ENCODE data around the gene DSG4.
"Not testable (repeated sequence)": the region's sequence is repeated elsewhere in the genome, so short reads cannot be mapped to it uniquely, and the experiment has no call there.

Gene DSG4, protein sequence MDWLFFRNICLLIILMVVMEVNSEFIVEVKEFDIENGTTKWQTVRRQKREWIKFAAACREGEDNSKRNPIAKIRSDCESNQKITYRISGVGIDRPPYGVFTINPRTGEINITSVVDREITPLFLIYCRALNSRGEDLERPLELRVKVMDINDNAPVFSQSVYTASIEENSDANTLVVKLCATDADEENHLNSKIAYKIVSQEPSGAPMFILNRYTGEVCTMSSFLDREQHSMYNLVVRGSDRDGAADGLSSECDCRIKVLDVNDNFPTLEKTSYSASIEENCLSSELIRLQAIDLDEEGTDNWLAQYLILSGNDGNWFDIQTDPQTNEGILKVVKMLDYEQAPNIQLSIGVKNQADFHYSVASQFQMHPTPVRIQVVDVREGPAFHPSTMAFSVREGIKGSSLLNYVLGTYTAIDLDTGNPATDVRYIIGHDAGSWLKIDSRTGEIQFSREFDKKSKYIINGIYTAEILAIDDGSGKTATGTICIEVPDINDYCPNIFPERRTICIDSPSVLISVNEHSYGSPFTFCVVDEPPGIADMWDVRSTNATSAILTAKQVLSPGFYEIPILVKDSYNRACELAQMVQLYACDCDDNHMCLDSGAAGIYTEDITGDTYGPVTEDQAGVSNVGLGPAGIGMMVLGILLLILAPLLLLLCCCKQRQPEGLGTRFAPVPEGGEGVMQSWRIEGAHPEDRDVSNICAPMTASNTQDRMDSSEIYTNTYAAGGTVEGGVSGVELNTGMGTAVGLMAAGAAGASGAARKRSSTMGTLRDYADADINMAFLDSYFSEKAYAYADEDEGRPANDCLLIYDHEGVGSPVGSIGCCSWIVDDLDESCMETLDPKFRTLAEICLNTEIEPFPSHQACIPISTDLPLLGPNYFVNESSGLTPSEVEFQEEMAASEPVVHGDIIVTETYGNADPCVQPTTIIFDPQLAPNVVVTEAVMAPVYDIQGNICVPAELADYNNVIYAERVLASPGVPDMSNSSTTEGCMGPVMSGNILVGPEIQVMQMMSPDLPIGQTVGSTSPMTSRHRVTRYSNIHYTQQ

DNA sequence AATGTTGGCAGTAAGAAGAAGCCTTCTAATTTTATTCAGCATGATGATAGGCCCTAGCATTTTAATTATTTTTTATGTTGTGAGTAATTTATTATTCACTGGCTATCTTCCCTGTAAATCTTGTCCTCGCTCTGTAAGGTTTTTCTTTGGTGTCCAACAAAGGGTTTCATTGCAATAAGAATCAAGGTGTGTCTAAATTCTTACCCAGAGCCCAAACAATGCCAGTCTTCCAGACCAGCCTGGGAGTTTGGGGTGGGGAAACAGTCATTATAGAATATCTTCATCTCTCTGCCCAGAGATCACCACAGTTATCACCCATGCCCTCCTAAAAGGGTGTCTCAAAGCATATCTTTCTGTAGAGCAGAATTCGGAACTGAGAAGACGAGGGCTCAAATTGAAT lies at the start of gene DSG4:
DSG4 (plus strand) TSS at position 301 of the 400 bp plus-strand sequence. CDS start 135 bp downstream, outside the sequence.
- no peak for DNase-seq (ENCODE audit: low read depth, low spot score)
- no peak within 1 kb of the TSS for H3K9ac ChIP-seq (ENCODE audit: insufficient read length)
- TF ChIP-seq EZH2 (IDR thresholded peaks at IDR 0.05), result no peak
- TF ChIP-seq FOXP2 (optimal IDR thresholded peaks at IDR 0.05; ENCODE audit: control extremely low read depth, extremely low read length, insufficient read depth), result no peak
- no peak for TF ChIP-seq POLR2AphosphoS5 (IDR thresholded peaks at IDR 0.05; ENCODE audit: borderline replicate concordance, low read depth, low read length)
- no peak within 1 kb of the TSS for H3K4me3 ChIP-seq
- no peak within 1 kb of the TSS for H3K27ac ChIP-seq
- H3K9me3 ChIP-seq (ENCODE audit: low read depth, low read length), result no peaks in the 10 kb centered on the region
- no peaks in the 10 kb centered on the region for H3K36me3 ChIP-seq (ENCODE audit: insufficient read depth, low read length)

- no peak overlapping the region for H3K9ac ChIP-seq (ENCODE audit: insufficient read length)
These were observed 46.7 kb upstream of the DSG4 start for GRCh38 chr18:31329787-31330438.

DNA sequence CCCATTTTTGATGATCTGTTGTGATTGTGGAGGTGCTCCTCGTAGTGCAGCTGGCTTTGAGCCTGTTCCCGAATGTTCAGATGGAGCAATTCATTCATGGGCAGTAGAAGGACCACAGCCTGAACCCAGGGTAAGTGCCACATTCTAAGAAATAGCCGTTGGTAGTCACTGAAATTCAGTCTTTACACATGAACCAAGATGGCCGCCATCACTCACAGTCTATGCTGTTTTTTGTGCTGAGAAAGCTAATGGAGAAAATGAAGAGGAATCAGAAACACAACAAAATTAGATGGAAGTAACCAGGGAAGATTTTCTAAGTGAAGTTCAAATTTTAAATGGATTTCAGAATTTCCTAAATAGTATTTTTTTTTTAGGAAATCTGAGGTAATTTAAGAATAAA lies 33.1 kb upstream of the DSG4 start:
- Histone ChIP-seq H3K9ac (ENCODE audit: insufficient read length) (no peak overlapping the region), H3K36me3 (ENCODE audit: insufficient read depth, low read length) (no peaks in the 10 kb centered on the region), H3K27ac (no peak overlapping the region), H3K9me3 (ENCODE audit: low read depth, low read length) (no peaks in the 10 kb centered on the region), H3K4me3 (no peak overlapping the region)
- TF ChIP-seq FOXP2 (optimal IDR thresholded peaks at IDR 0.05; ENCODE audit: control extremely low read depth, extremely low read length, insufficient read depth), result no peak
- no peak for DNase-seq (ENCODE audit: low read depth, low spot score)

More at GRCh38 chr18:31329787-31330438, 46.7 kb upstream of the DSG4 start:
- Histone ChIP-seq H3K4me3 (no peak overlapping the region), H3K27ac (no peak overlapping the region), H3K9me3 (ENCODE audit: low read depth, low read length) (no peaks in the 10 kb centered on the region), H3K36me3 (ENCODE audit: insufficient read depth, low read length) (no peaks in the 10 kb centered on the region)
- TF ChIP-seq POLR2AphosphoS5 (IDR thresholded peaks at IDR 0.05; ENCODE audit: borderline replicate concordance, low read depth, low read length), result no peak
- no peak for TF ChIP-seq EZH2 (IDR thresholded peaks at IDR 0.05)
- no peak for TF ChIP-seq FOXP2 (optimal IDR thresholded peaks at IDR 0.05; ENCODE audit: control extremely low read depth, extremely low read length, insufficient read depth)
- no peak for DNase-seq (ENCODE audit: low read depth, low spot score)

GRCh38 chr18:31353336-31353735 lies 23.2 kb upstream of the DSG4 start:
- H3K9me3 ChIP-seq (ENCODE audit: low read depth, low read length); H3K4me3 ChIP-seq; DNase-seq (ENCODE audit: low read depth, low spot score); H3K27ac ChIP-seq; H3K36me3 ChIP-seq (ENCODE audit: insufficient read depth, low read length); H3K9ac ChIP-seq (ENCODE audit: insufficient read length): not testable (repeated sequence)

DNA sequence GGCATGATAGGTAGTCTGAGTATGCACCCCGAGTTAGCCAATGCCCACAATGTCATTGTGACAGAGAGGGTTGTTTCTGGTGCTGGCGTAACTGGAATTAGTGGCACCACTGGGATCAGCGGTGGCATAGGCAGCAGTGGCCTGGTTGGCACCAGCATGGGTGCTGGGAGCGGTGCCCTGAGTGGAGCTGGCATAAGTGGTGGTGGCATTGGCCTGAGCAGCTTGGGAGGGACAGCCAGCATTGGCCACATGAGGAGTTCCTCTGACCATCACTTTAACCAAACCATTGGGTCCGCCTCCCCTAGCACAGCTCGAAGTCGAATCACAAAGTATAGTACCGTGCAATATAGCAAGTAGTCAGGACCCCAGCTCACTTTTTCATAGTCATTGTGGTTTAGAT lies 21.6 kb upstream of the DSG4 start:
- Histone ChIP-seq H3K36me3 (ENCODE audit: insufficient read depth, low read length) (no peaks in the 10 kb centered on the region), H3K9me3 (ENCODE audit: low read depth, low read length) (no peaks in the 10 kb centered on the region), H3K27ac (no peak overlapping the region), H3K4me3 (no peak overlapping the region), H3K9ac (ENCODE audit: insufficient read length) (no peak overlapping the region)
- no peak for DNase-seq (ENCODE audit: low read depth, low spot score)
- TF ChIP-seq POLR2AphosphoS5 (IDR thresholded peaks at IDR 0.05; ENCODE audit: borderline replicate concordance, low read depth, low read length) (no peak), EZH2 (IDR thresholded peaks at IDR 0.05) (no peak)

GRCh38 chr18:31356025-31356424 lies 20.6 kb upstream of the DSG4 start:
- Histone ChIP-seq H3K9me3 (ENCODE audit: low read depth, low read length) (no peaks in the 10 kb centered on the region), H3K36me3 (ENCODE audit: insufficient read depth, low read length) (no peaks in the 10 kb centered on the region), H3K9ac (ENCODE audit: insufficient read length) (no peak overlapping the region), H3K27ac (no peak overlapping the region), H3K4me3 (no peak overlapping the region)
- DNase-seq (ENCODE audit: low read depth, low spot score), result no peak
- TF ChIP-seq POLR2AphosphoS5 (IDR thresholded peaks at IDR 0.05; ENCODE audit: borderline replicate concordance, low read depth, low read length) (no peak), FOXP2 (optimal IDR thresholded peaks at IDR 0.05; ENCODE audit: control extremely low read depth, extremely low read length, insufficient read depth) (no peak), EZH2 (IDR thresholded peaks at IDR 0.05) (no peak)

DNA sequence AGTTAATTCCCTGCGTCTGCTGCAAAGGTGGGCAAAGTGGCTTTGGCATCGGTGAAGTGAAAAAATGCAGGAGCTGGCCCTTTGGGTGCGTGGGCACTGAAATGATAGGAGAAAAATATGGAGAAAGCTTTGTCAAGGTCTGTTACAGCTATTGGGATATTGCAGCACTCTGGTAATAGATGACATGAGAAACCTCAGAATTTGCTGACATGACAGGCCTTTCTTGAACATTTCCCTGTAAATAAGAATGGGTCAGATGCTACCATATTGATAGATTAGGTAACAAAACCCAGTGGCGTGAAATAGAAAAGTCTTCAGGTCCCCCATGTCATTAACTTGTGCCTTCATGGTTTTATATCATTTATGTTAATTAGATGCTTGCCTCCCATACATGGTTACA lies 12.4 kb upstream of the DSG4 start:
- no peaks in the 10 kb centered on the region for H3K9me3 ChIP-seq (ENCODE audit: low read depth, low read length)
- H3K27ac ChIP-seq, result no peak overlapping the region
- H3K36me3 ChIP-seq (ENCODE audit: insufficient read depth, low read length), result no peaks in the 10 kb centered on the region
- TF ChIP-seq FOXP2 (optimal IDR thresholded peaks at IDR 0.05; ENCODE audit: control extremely low read depth, extremely low read length, insufficient read depth) (no peak), EZH2 (IDR thresholded peaks at IDR 0.05) (no peak), POLR2AphosphoS5 (IDR thresholded peaks at IDR 0.05; ENCODE audit: borderline replicate concordance, low read depth, low read length) (no peak)
- no peak overlapping the region for H3K4me3 ChIP-seq
- H3K9ac ChIP-seq (ENCODE audit: insufficient read length), result no peak overlapping the region
- no peak for DNase-seq (ENCODE audit: low read depth, low spot score)

DNA sequence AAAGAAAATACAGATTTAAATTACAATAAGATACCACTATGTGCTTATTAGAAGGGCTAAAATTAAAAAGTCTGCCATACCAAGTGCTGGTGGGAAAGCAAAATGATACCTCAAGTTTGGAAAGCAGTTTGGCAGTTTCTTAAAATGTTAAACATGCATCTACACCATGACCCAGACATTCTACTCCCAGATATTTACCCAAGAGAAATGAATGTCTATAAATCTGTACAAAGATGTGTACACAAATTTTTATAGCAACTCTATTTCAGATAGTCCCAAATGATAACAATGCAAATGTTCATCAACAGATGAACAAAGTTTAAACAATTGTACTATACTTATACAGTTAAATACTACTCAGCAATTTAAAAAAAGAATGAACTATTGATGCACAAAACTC lies 7.1 kb upstream of the DSG4 start:
- TF ChIP-seq FOXP2 (optimal IDR thresholded peaks at IDR 0.05; ENCODE audit: control extremely low read depth, extremely low read length, insufficient read depth) (no peak), POLR2AphosphoS5 (IDR thresholded peaks at IDR 0.05; ENCODE audit: borderline replicate concordance, low read depth, low read length) (no peak), EZH2 (IDR thresholded peaks at IDR 0.05) (no peak)
- no peak overlapping the region for H3K27ac ChIP-seq

More for the DNA sequence above, 7.1 kb upstream of the DSG4 start:
- Histone ChIP-seq H3K4me3 (no peak overlapping the region), H3K36me3 (ENCODE audit: insufficient read depth, low read length) (no peaks in the 10 kb centered on the region), H3K9me3 (ENCODE audit: low read depth, low read length) (no peaks in the 10 kb centered on the region), H3K9ac (ENCODE audit: insufficient read length) (no peak overlapping the region)
- DNase-seq (ENCODE audit: low read depth, low spot score), result no peak

Data from SK-N-MC (cell line).